Activated CD8-positive, alpha-beta memory T cell treated with anti-CD3 and anti-CD28 coated beads, Interleukin-2, amount 50 U/mL, for 1 hour (primary cell): Measurements from ENCODE around the gene PMF1.

ENCODE experiments used
- DNase-seq: peaks from one replicate; pipeline ENCODE4 v3.0.0-alpha.2; 2020; ENCODE audit errors: extremely low read depth

PMF1 gene

GRCh38 chr1:156236164-156236563 is 23.4 kb downstream of the PMF1 start:
- no peak for DNase-seq

- DNase-seq, result no peak
Observed at GRCh38 chr1:156238248-156238647, 25.4 kb downstream of the PMF1 start.

GRCh38 chr1:156241311-156241811 is 28.6 kb downstream of the PMF1 start:
- no peak for DNase-seq

GRCh38 chr1:156241926-156242325 is 29.1 kb downstream of the PMF1 start, which contains the start of gene BGLAP:
Gene BGLAP (plus strand): TSS chr1:156242184. CDS start chr1:156242232, 48 bp downstream.
- DNase-seq, result no peak

GRCh38 chr1:156242738-156243137 is 29.9 kb downstream of the PMF1 start:
- DNase-seq, result no peak

- DNase-seq, result no peak
Observed at GRCh38 chr1:156244126-156244525, 31.3 kb downstream of the PMF1 start.

GRCh38 chr1:156244712-156245111 is 31.9 kb downstream of the PMF1 start:
- DNase-seq, result no peak

GRCh38 chr1:156245451-156246232 is 32.8 kb downstream of the PMF1 start:
- no peak for DNase-seq

- no peak for DNase-seq
Observed at GRCh38 chr1:156246241-156246780, 33.5 kb downstream of the PMF1 start.

- no peak for DNase-seq
Observed at GRCh38 chr1:156246781-156247459, 34.1 kb downstream of the PMF1 start.

GRCh38 chr1:156247460-156248322 is 34.9 kb downstream of the PMF1 start, which contains the start of gene PAQR6:
Gene PAQR6 (minus strand): TSS chr1:156248056. CDS start chr1:156246731, 1,325 bp downstream.
- no peak for DNase-seq

- no peak for DNase-seq
Observed at GRCh38 chr1:156248323-156248683, 35.5 kb downstream of the PMF1 start.

- DNase-seq, result no peak
Observed at GRCh38 chr1:156249593-156249992, 36.8 kb downstream of the PMF1 start.

GRCh38 chr1:156251527-156251926 is 38.7 kb downstream of the PMF1 start:
- no peak for DNase-seq

GRCh38 chr1:156253634-156254033 is 40.8 kb downstream of the PMF1 start:
- no peak for DNase-seq

- no peak for DNase-seq
Observed at GRCh38 chr1:156257711-156258110, 44.9 kb downstream of the PMF1 start.

- no peak for DNase-seq
Observed at GRCh38 chr1:156258859-156259258, 46.1 kb downstream of the PMF1 start.

- DNase-seq, result no peak
Observed at GRCh38 chr1:156259805-156260204, 47.0 kb downstream of the PMF1 start.

- no peak for DNase-seq
Observed at GRCh38 chr1:156260896-156261295, 48.1 kb downstream of the PMF1 start.

- no peak for DNase-seq
Observed at GRCh38 chr1:156262461-156263287, 49.9 kb downstream of the PMF1 start.

- no peak for DNase-seq
Observed at GRCh38 chr1:156263288-156263655, 50.5 kb downstream of the PMF1 start.
